T-cell (primary cell): ENCODE measurements around the gene KLC4. TPM values are rescaled to one million over a fixed set of nuclear protein-coding genes. Genes with fewer than 3 reads are reported as not detected.

Experiments
- ATAC-seq, 4 experiments: fragments of 200-7000 bp in 3 of 4; fragments of 150-1000 bp in 1 of 4; cut with Tn5 transposase; replicated peaks in 1 of 4; 1 replicate in 3 of 4; 2 replicates in 1 of 4; pipeline ENCODE4 v1.10.0; 2021; ENCODE audit warnings: moderate library complexity in 3 of 4, mild to moderate bottlenecking in 2 of 4, moderate number of reproducible peaks in 1 of 4
- CTCF ChIA-PET, 2 donors: fragments of 300-600 bp; sonication (Branson Sonifier 250); formaldehyde crosslinking; loops; one replicate each; lab custom pipeline; 2022; ENCODE audit warnings: antibody characterized with exemption in 2 of 2; lab: Charles Lee
- POLR2A ChIA-PET, 2 donors: fragments of 300-600 bp; sonication (Branson Sonifier 250); formaldehyde crosslinking; loops; one replicate each; lab custom pipeline; 2022; ENCODE audit warnings: antibody characterized with exemption in 2 of 2; lab: Charles Lee
- DNase-seq, 35 experiments: peaks; one replicate each; pipeline versions ENCODE4 v3.0.0 to v3.0.0-alpha.2; 2013 to 2023
- H3K27ac ChIP-seq: one replicate; pipeline ENCODE4 v1.5.1; 2013; ENCODE audit warnings: low read length
- H3K27me3 ChIP-seq, 2 experiments: replicated peaks in 1 of 2; 1 replicate in 1 of 2; 2 replicates in 1 of 2; pipeline versions ENCODE4 v1.6.1 to v1.7.0; 2013; ENCODE audit warnings: low read length in 1 of 2, mixed read lengths in 1 of 2; ENCODE audit not compliant: control insufficient read depth in 2 of 2, insufficient read depth in 2 of 2; ENCODE audit errors: extremely low read depth in 1 of 2
- H3K36me3 ChIP-seq, 2 donors: 1 replicate in 1 of 2; 2 replicates in 1 of 2; pipeline versions ENCODE4 v1.6.1 to v1.7.0; 2013; ENCODE audit warnings: low read length in 1 of 2; ENCODE audit not compliant: control insufficient read depth in 2 of 2, insufficient read depth in 1 of 2; ENCODE audit errors: extremely low read depth in 1 of 2
- H3K4me1 ChIP-seq, 2 experiments: 1 replicate in 1 of 2; 2 replicates in 1 of 2; pipeline versions ENCODE4 v1.6.1 to v1.7.0; 2013; ENCODE audit warnings: low read length in 2 of 2, mixed read lengths in 1 of 2; ENCODE audit not compliant: insufficient read depth in 2 of 2, control insufficient read depth in 1 of 2; ENCODE audit errors: extremely low read depth in 1 of 2
- H3K4me3 ChIP-seq, 2 donors: 1 replicate in 1 of 2; 2 replicates in 1 of 2; pipeline versions ENCODE4 v1.5.1 to v1.7.0; 2013; ENCODE audit warnings: mild to moderate bottlenecking in 2 of 2, low read length in 1 of 2, moderate library complexity in 1 of 2; ENCODE audit not compliant: control insufficient read depth in 1 of 2; ENCODE audit errors: extremely low read depth in 1 of 2
- H3K9me3 ChIP-seq: 2 replicates; pipeline ENCODE4 v1.7.0; 2013
- H3K27ac Mint-ChIP-seq, 2 donors: one replicate each; pipeline ENCODE4 v1.8.0; 2020 to 2021; ENCODE audit warnings: mild to moderate bottlenecking in 2 of 2, mixed read lengths in 2 of 2
- H3K27me3 Mint-ChIP-seq, 2 donors: one replicate each; pipeline ENCODE4 v1.8.0; 2021 to 2022; ENCODE audit warnings: mixed read lengths in 2 of 2
- H3K36me3 Mint-ChIP-seq: one replicate; pipeline ENCODE4 v1.8.0; 2021; ENCODE audit warnings: mixed read lengths
- H3K4me1 Mint-ChIP-seq, 3 donors: one replicate each; pipeline ENCODE4 v1.8.0; 2020 to 2022; ENCODE audit warnings: mixed read lengths in 3 of 3, mild to moderate bottlenecking in 1 of 3
- H3K4me3 Mint-ChIP-seq, 3 donors: one replicate each; pipeline ENCODE4 v1.8.0; 2020 to 2022; ENCODE audit warnings: mild to moderate bottlenecking in 3 of 3, mixed read lengths in 3 of 3, moderate library complexity in 3 of 3
- H3K9me3 Mint-ChIP-seq, 3 donors: one replicate each; pipeline ENCODE4 v1.8.0; 2020 to 2022; ENCODE audit warnings: mixed read lengths in 3 of 3
- WGBS: methylation state at CpG from one replicate; pipeline ENCODE4 v1.1.5; 2013; ENCODE audit warnings: missing lambda C conversion rate; ENCODE audit not compliant: insufficient coverage; 5-methylcytosine and 5-hydroxymethylcytosine counted together
- total RNA-seq, 35 experiments: library from RNA in 6 of 35; stranded (reverse) in 6 of 35; fragments of 120-200 nt in 1 of 35; gene quantifications; one replicate each; pipeline versions ENCODE4 v1.2.1 to v1.2.4 and lab custom pipeline; 2013 to 2026

KLC4 gene
- total RNA-seq, 5 donors from 2014 or later (not counting 1 experiment from before 2014, with no cell fraction given), result 37.8 to 48.5 (median 45.5) TPM

DNA sequence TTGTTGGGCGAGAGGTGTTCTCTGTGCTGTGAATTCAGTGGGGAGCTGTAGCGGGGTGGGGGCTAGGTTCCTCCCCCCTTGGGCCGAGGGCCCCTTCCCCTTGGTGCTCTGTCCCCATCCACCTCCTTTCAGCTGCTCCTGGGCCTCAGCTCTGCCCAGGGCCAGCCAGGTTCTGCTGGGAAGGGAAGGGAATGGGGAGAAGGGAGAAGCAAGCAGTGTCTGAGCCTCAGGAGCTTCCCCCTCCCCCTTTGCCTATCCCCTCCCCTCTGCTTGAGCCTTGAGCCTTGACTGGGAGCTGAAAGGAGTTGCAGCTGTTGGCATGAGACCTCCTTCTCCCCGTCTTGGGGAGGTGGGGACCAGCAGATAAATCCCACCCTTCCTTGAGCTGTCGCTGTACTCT is 38.6 kb upstream of the KLC4 start:
- H3K36me3 ChIP-seq, result peaks cover 13 to 50% of the 10 kb centered on the region in 2 donors
- H3K9me3 ChIP-seq, result no peaks in the 10 kb centered on the region
- H3K27ac ChIP-seq, result peak overlapping the region; percentile 40
- Mint-ChIP-seq H3K4me1 (peaks cover 34 to 50% (median 46%) of the 10 kb centered on the region in 3 donors), H3K36me3 (peaks cover 33% of the 10 kb centered on the region), H3K27ac (peak overlapping the region; percentile 80 to 90), H3K27me3 (no peaks in the 10 kb centered on the region), H3K4me3 (peak overlapping the region; percentile 86 to 96 (median 93)), H3K9me3 (no peaks in the 10 kb centered on the region)
- H3K4me1 ChIP-seq, result peaks cover 3 to 47% of the 10 kb centered on the region in 2 experiments
- ChIA-PET CTCF (interaction anchor here in 1 of 2 donors (0.6 to 1.6 kb wide), 4 partner anchors 33 to 584 kb away, joined by 3 to 11 read pairs (median 3); partner anchors contain the start of genes CNPY3, CUL7 and PEX6), POLR2A (interaction anchor here (0.6 kb wide), 4 partner anchors 91 to 1107 kb away, joined by 4 to 8 read pairs (median 4); partner anchors contain the start of genes CNPY3 (in 1 of the 2) and TMEM63B (in 1 of the 2))
- WGBS, result no CpG with 5 or more reads among the region's 5 CpGs
- H3K4me3 ChIP-seq, result peak overlapping the region; percentile 94 to 95
- ATAC-seq (peak in 1 of 4 experiments; percentile 3), DNase-seq (no peak)
- H3K27me3 ChIP-seq, result no peaks in the 10 kb centered on the region

- Mint-ChIP-seq H3K27ac (peak within 1 kb of the TSS; percentile 84 to 92), H3K4me1 (peaks cover 28 to 44% (median 40%) of the 10 kb centered on the region in 3 donors), H3K36me3 (peaks cover 36% of the 10 kb centered on the region), H3K27me3 (no peaks in the 10 kb centered on the region), H3K9me3 (no peaks in the 10 kb centered on the region), H3K4me3 (peak within 1 kb of the TSS; percentile 93 to 98 (median 96))
- peak within 1 kb of the TSS; percentile 94 to 95 for H3K4me3 ChIP-seq
- under 1% methylated on average over 53 of the region's 56 CpGs for WGBS
- CTCF ChIA-PET, result interaction anchor here in 1 of 2 donors (0.6 to 1.6 kb wide), 4 partner anchors 32 to 585 kb away, joined by 3 to 11 read pairs (median 4); partner anchors contain the start of genes CNPY3 and CUL7
- H3K36me3 ChIP-seq, result peaks cover 17 to 56% of the 10 kb centered on the region in 2 donors
- H3K9me3 ChIP-seq, result no peaks in the 10 kb centered on the region
- DNase-seq (peak; percentile 12 to 78 (median 56)), ATAC-seq (peak; percentile 89 to 92 (median 90))
- H3K4me1 ChIP-seq, result peaks cover 3 to 42% of the 10 kb centered on the region in 2 experiments
- peak within 1 kb of the TSS; percentile 54 for H3K27ac ChIP-seq
- POLR2A ChIA-PET, result interaction anchor here (0.6 to 0.7 kb wide), 5 partner anchors 54 to 1106 kb away, joined by 4 to 8 read pairs (median 5); partner anchors contain the start of gene TMEM63B (in 1 of the 2)
- H3K27me3 ChIP-seq, result no peaks in the 10 kb centered on the region
Measured at GRCh38 chr6:43021270-43022047, 38.0 kb upstream of the KLC4 start, which contains the start of gene RRP36. TSS of gene RRP36 (plus strand) at chr6:43021623. CDS start at chr6:43021655, 32 bp downstream.

- ATAC-seq, result no peak
- ChIA-PET CTCF (interaction anchor here in 1 of 2 donors (1.4 kb wide), 1 partner anchor 10 kb away, joined by 6 read pairs; the partner anchor contains the start of gene KLHDC3), POLR2A (no interaction called here)
- peak overlapping the region; percentile 46 to 67 for H3K27ac Mint-ChIP-seq
- DNase-seq, result no peak
- Histone ChIP-seq H3K27ac (no peak overlapping the region), H3K4me1 (peaks cover 3 to 33% of the 10 kb centered on the region in 2 experiments), H3K36me3 (peaks cover 13 to 62% of the 10 kb centered on the region in 2 donors), H3K27me3 (no peaks in the 10 kb centered on the region), H3K4me3 (no peak overlapping the region), H3K9me3 (no peaks in the 10 kb centered on the region)
- H3K27me3 Mint-ChIP-seq, result no peaks in the 10 kb centered on the region
- no peaks in the 10 kb centered on the region for H3K9me3 Mint-ChIP-seq
- H3K4me3 Mint-ChIP-seq, result peak overlapping the region in 2 of 3 donors; percentile 21 to 32
- H3K36me3 Mint-ChIP-seq, result peaks cover 32% of the 10 kb centered on the region
- peaks cover 16 to 30% (median 29%) of the 10 kb centered on the region in 3 donors for H3K4me1 Mint-ChIP-seq
- WGBS, result 61% methylated on average over 2 of the region's 2 CpGs
Measured at GRCh38 chr6:43024436-43024835, 35.0 kb upstream of the KLC4 start.

DNA sequence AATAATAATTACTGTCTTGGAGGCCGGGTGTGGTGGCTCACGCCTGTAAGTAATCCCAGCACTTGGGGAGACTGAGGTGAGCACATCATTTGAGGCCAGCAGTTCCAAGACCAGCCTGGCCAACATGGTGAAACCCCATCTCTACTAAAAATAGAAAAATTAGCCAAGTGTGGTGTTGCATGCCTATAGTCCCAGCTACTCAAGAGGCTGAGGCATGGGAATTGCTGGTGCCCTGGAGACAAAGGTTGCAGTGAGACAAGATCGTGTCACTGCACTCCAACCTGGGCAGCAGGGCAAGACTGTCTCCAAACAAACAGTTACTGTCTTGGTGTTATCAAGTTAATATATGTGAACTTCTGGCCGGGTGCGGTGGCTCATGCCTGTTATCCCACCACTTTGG is 33.1 kb upstream of the KLC4 start:
- no peak overlapping the region for H3K27ac Mint-ChIP-seq
- H3K4me1 Mint-ChIP-seq, result peaks cover 16 to 21% (median 20%) of the 10 kb centered on the region in 3 donors
- no peaks in the 10 kb centered on the region for H3K9me3 Mint-ChIP-seq
- ATAC-seq, result no peak
- Histone ChIP-seq H3K4me1 (peaks cover 0 to 25% of the 10 kb centered on the region in 2 experiments), H3K4me3 (no peak overlapping the region), H3K9me3 (no peaks in the 10 kb centered on the region), H3K36me3 (peaks cover 13 to 65% of the 10 kb centered on the region in 2 donors), H3K27me3 (no peaks in the 10 kb centered on the region), H3K27ac (no peak overlapping the region)
- no peaks in the 10 kb centered on the region for H3K27me3 Mint-ChIP-seq
- ChIA-PET CTCF (interaction anchor here in 1 of 2 donors (0.6 kb wide), 1 partner anchor 148 kb away, joined by 3 read pairs; no protein-coding TSS in a partner anchor), POLR2A (no interaction called here)
- DNase-seq, result no peak
- H3K4me3 Mint-ChIP-seq, result no peak overlapping the region
- H3K36me3 Mint-ChIP-seq, result peaks cover 39% of the 10 kb centered on the region
- 100% methylated on average over 2 of the region's 5 CpGs for WGBS

DNA sequence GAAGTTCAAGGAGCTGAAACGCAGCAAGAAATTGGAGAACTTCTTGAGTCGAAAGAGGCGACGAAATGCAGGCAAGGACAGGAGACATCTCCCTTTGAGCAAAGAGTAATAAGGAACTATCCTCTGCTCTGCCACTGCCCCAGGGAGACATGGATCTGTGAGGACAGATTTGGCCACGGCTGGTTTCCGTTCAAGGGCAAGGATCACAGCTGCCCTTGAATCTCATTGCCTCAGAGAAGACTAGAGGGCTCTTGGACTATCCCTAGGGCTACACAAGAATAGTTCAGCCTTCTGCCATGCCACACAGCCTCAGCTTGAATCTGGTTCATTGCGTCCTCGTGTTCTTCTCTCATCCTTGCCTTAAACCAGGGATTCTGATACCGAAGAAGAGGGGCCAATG is 30.3 kb upstream of the KLC4 start:
- peaks cover 24 to 64% of the 10 kb centered on the region in 2 donors for H3K36me3 ChIP-seq
- no peaks in the 10 kb centered on the region for H3K27me3 ChIP-seq
- Mint-ChIP-seq H3K27me3 (no peaks in the 10 kb centered on the region), H3K36me3 (peaks cover 45% of the 10 kb centered on the region), H3K9me3 (no peaks in the 10 kb centered on the region), H3K4me3 (no peak overlapping the region), H3K4me1 (peaks cover 7 to 11% (median 8%) of the 10 kb centered on the region in 3 donors), H3K27ac (no peak overlapping the region)
- H3K9me3 ChIP-seq, result no peaks in the 10 kb centered on the region
- ChIA-PET CTCF (no interaction called here), POLR2A (no interaction called here)
- no peak overlapping the region for H3K27ac ChIP-seq
- peaks cover 0 to 3% of the 10 kb centered on the region in 2 experiments for H3K4me1 ChIP-seq
- no peak overlapping the region for H3K4me3 ChIP-seq
- no peak for DNase-seq
- 97% methylated on average over 9 of the region's 9 CpGs for WGBS
- no peak for ATAC-seq

GRCh38 chr6:43032326-43032725 is 27.1 kb upstream of the KLC4 start:
- ChIA-PET CTCF (interaction anchor here in 1 of 2 donors (0.8 kb wide), 1 partner anchor 431 kb away, joined by 3 read pairs; no protein-coding TSS in a partner anchor), POLR2A (interaction anchor here in 1 of 2 donors (0.7 kb wide), 1 partner anchor 221 kb away, joined by 5 read pairs; no protein-coding TSS in a partner anchor)
- Mint-ChIP-seq H3K9me3 (no peaks in the 10 kb centered on the region), H3K4me1 (peaks cover 0 to 4% (median 0%) of the 10 kb centered on the region in 3 donors), H3K36me3 (peaks cover 35% of the 10 kb centered on the region), H3K4me3 (no peak overlapping the region), H3K27me3 (no peaks in the 10 kb centered on the region), H3K27ac (no peak overlapping the region)
- Histone ChIP-seq H3K27me3 (no peaks in the 10 kb centered on the region), H3K36me3 (peaks cover 17 to 50% of the 10 kb centered on the region in 2 donors), H3K9me3 (no peaks in the 10 kb centered on the region), H3K4me1 (no peaks in the 10 kb centered on the region), H3K4me3 (no peak overlapping the region), H3K27ac (no peak overlapping the region)
- ATAC-seq (no peak), DNase-seq (no peak)
- WGBS, result 100% methylated on average over 1 of the region's 4 CpGs
